CD4-positive, alpha-beta T cell treated with Interleukin-4 for 4 hours (primary cell): ENCODE data around the gene LRP6.
A peak's percentile ranks its signal among the peaks of the same experiment; 100 is the strongest.

Experiments used
- DNase-seq: peaks from one replicate; pipeline ENCODE4 v3.0.0-alpha.2; 2020

The LRP6 gene

GRCh38 chr12:12214201-12214600 lies 52.6 kb downstream of the LRP6 start:
- DNase-seq = no peak

- no peak for DNase-seq
These were observed 54.1 kb downstream of the LRP6 start for GRCh38 chr12:12212769-12213168.

- DNase-seq = peak; percentile 23
These were observed 55.9 kb downstream of the LRP6 start for GRCh38 chr12:12210983-12211382.

- DNase-seq = no peak
These were observed 56.4 kb downstream of the LRP6 start for GRCh38 chr12:12210416-12210815.

- no peak for DNase-seq
These were observed 57.2 kb downstream of the LRP6 start for GRCh38 chr12:12209675-12210074.

- no peak for DNase-seq
These were observed 57.8 kb downstream of the LRP6 start for GRCh38 chr12:12209043-12209442.

GRCh38 chr12:12207746-12208145 lies 59.1 kb downstream of the LRP6 start:
- DNase-seq = no peak

GRCh38 chr12:12206776-12207388 lies 60.0 kb downstream of the LRP6 start:
- no peak for DNase-seq

GRCh38 chr12:12202747-12203146 lies 64.1 kb downstream of the LRP6 start:
- DNase-seq = no peak

GRCh38 chr12:12202105-12202504 lies 64.7 kb downstream of the LRP6 start:
- no peak for DNase-seq

- DNase-seq = no peak
These were observed 65.5 kb downstream of the LRP6 start for GRCh38 chr12:12201274-12201758.

- DNase-seq = no peak
These were observed 66.5 kb downstream of the LRP6 start for GRCh38 chr12:12200363-12200762.

GRCh38 chr12:12198124-12198523 lies 68.7 kb downstream of the LRP6 start:
- DNase-seq = no peak

- DNase-seq = no peak
These were observed 69.7 kb downstream of the LRP6 start for GRCh38 chr12:12197128-12197527.

- no peak for DNase-seq
These were observed 71.3 kb downstream of the LRP6 start for GRCh38 chr12:12195516-12195915.

GRCh38 chr12:12195081-12195480 lies 71.8 kb downstream of the LRP6 start:
- no peak for DNase-seq

- DNase-seq = no peak
These were observed 72.6 kb downstream of the LRP6 start for GRCh38 chr12:12194206-12194605.

- DNase-seq = no peak
These were observed 75.8 kb downstream of the LRP6 start for GRCh38 chr12:12191008-12191407.

- DNase-seq = no peak
These were observed 76.6 kb downstream of the LRP6 start for GRCh38 chr12:12190087-12190809.

GRCh38 chr12:12185414-12185813 lies 81.4 kb downstream of the LRP6 start:
- DNase-seq = no peak

- no peak for DNase-seq
These were observed 84.0 kb downstream of the LRP6 start for GRCh38 chr12:12182703-12183365.

- DNase-seq = no peak
These were observed 85.3 kb downstream of the LRP6 start for GRCh38 chr12:12181511-12181910.

GRCh38 chr12:12180575-12180974 lies 86.3 kb downstream of the LRP6 start:
- no peak for DNase-seq

- no peak for DNase-seq
These were observed 86.7 kb downstream of the LRP6 start for GRCh38 chr12:12180136-12180535.
